ENCODE results near the gene USP31. TPM values are rescaled to one million over a fixed set of nuclear protein-coding genes. Genes with fewer than 3 reads are reported as not detected.

USP31 gene
- total and polyA plus RNA-seq, 2 of the 8 experiments (the other 6 are each of a cell fraction or from before 2014, with no cell fraction given), result 6.7 to 19.0 TPM

DNA sequence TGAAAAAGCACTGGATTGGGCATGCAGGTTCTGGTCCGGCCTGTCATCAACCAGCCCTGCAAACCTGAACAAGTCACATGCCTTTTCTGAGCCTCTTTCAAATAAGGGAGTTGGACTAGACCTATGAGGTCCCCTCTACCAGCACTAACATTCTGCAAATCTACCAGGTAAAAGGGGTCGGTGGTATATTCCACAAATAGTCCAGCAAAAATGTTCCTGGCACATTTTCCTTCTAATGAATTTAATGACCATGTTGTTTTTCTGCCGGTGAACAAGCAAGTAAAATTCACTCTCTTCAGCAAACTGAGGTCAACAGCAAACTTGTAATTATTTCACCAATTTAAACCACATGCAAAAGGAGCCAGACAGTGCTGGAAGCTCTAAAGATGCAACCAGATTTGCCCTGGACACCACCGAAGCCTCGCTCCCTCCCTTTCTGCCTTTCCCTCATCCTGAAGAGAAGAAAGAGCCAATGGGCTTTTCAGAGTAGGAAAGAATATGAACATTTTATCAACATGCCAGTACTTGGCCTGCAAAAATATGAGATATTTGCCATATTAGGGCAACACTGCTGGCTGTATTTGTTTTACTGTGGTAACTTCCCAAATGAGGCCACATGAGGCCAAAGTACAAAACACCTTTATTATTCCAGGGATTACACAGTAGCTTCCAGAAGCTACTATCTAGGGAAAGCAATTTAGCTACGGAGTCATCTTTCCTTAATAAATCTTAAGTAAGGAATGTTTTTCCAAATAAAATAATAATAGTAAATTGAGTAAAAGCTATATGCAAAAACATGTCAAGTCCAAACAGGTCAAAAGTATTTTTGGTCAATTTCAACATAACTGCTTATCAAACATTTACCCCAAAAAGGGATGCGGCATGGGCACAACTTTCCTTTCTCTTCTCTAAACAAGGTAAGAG is 45.0 kb downstream of the USP31 start (continued):
- TF ChIP-seq JUND (IDR thresholded peaks at IDR 0.05; ENCODE audit: low read length) (no peak), RNF2 (IDR thresholded peaks at IDR 0.05; ENCODE audit: borderline replicate concordance, low read depth, low read length, missing control alignments, poor library complexity, severe bottlenecking) (no peak)
